Measurements from ENCODE around the gene KIF16B.

The KIF16B gene

GRCh38 chr20:16349523-16350260 lies 223.6 kb downstream of the KIF16B start:
- no peak for DNase-seq

GRCh38 chr20:16346956-16347355 lies 226.3 kb downstream of the KIF16B start:
- no peak for DNase-seq

- no peak for DNase-seq
These were observed 235.5 kb downstream of the KIF16B start for GRCh38 chr20:16337707-16338106.

- DNase-seq = no peak
These were observed 245.6 kb downstream of the KIF16B start for GRCh38 chr20:16327606-16328005.

- DNase-seq = no peak
These were observed 252.0 kb downstream of the KIF16B start for GRCh38 chr20:16321291-16321690.

GRCh38 chr20:16317445-16318362 lies 255.5 kb downstream of the KIF16B start:
- no peak for DNase-seq

GRCh38 chr20:16316513-16316912 lies 256.7 kb downstream of the KIF16B start:
- no peak for DNase-seq

- DNase-seq = no peak
These were observed 258.5 kb downstream of the KIF16B start for GRCh38 chr20:16314748-16315159.

- DNase-seq = no peak
These were observed 258.9 kb downstream of the KIF16B start for GRCh38 chr20:16314320-16314719.

- no peak for DNase-seq
These were observed 259.3 kb downstream of the KIF16B start for GRCh38 chr20:16313917-16314316.

- no peak for DNase-seq
These were observed 260.2 kb downstream of the KIF16B start for GRCh38 chr20:16312998-16313397.

- DNase-seq = no peak
These were observed 261.5 kb downstream of the KIF16B start for GRCh38 chr20:16311756-16312155.

- no peak for DNase-seq
These were observed 264.5 kb downstream of the KIF16B start for GRCh38 chr20:16308754-16309153.

- no peak for DNase-seq
These were observed 270.4 kb downstream of the KIF16B start for GRCh38 chr20:16302818-16303217.

- DNase-seq = no peak
These were observed 271.3 kb downstream of the KIF16B start for GRCh38 chr20:16301986-16302385.

- DNase-seq = no peak
These were observed 273.4 kb downstream of the KIF16B start for GRCh38 chr20:16299897-16300296.

- DNase-seq = no peak
These were observed 276.3 kb downstream of the KIF16B start for GRCh38 chr20:16296931-16297330.

GRCh38 chr20:16295534-16295933 lies 277.7 kb downstream of the KIF16B start:
- DNase-seq = no peak

GRCh38 chr20:16293590-16293989 lies 279.7 kb downstream of the KIF16B start:
- no peak for DNase-seq

- DNase-seq = no peak
These were observed 280.9 kb downstream of the KIF16B start for GRCh38 chr20:16292226-16292880.

GRCh38 chr20:16290358-16290757 lies 282.9 kb downstream of the KIF16B start:
- no peak for DNase-seq

GRCh38 chr20:16287776-16288175 lies 285.5 kb downstream of the KIF16B start:
- no peak for DNase-seq

- no peak for DNase-seq
These were observed 286.6 kb downstream of the KIF16B start for GRCh38 chr20:16286601-16287000.

All from 8988T (cell line).